Right lobe of liver (tissue), 6 donors: ENCODE data around the gene OR5F1. TPM values are rescaled to one million over a fixed set of nuclear protein-coding genes. Genes with fewer than 3 reads are reported as not detected.

Source experiments
- ATAC-seq, 4 donors: fragments of 200-7000 bp; cut with Tn5 transposase; one replicate each; pipeline ENCODE4 v1.9.1; 2020; ENCODE audit warnings: mild to moderate bottlenecking in 4 of 4, moderate library complexity in 4 of 4
- DNase-seq, 3 donors: peaks; one replicate each; pipeline ENCODE4 v3.0.0-alpha.2; 2020
- H3K27ac ChIP-seq, 3 donors: fragments of 200-600 bp; one replicate each; pipeline ENCODE4 v1.8.0; 2022
- H3K27me3 ChIP-seq, 2 donors: fragments of 200-600 bp; one replicate each; pipeline ENCODE4 v1.8.0; 2022
- H3K36me3 ChIP-seq, 4 donors: fragments of 200-600 bp; sonication (generic) in 1 of 4; one replicate each; pipeline versions ENCODE4 v1.5.1 to v1.8.0; 2017 to 2022; ENCODE audit warnings: control low read depth in 1 of 4
- H3K4me1 ChIP-seq, 4 donors: fragments of 200-600 bp; sonication (generic) in 1 of 4; one replicate each; pipeline versions ENCODE4 v1.5.1 to v1.8.0; 2017 to 2022; ENCODE audit warnings: control low read depth in 1 of 4
- H3K4me3 ChIP-seq, 3 donors: fragments of 200-600 bp; one replicate each; pipeline ENCODE4 v1.8.0; 2022
- H3K9me3 ChIP-seq, 4 donors: fragments of 200-600 bp; sonication (generic) in 1 of 4; one replicate each; pipeline versions ENCODE4 v1.5.1 to v1.8.0; 2017 to 2022; ENCODE audit warnings: control low read depth in 1 of 4
- POLR2A ChIP-seq: fragments of 450-650 bp; IDR thresholded peaks from one replicate; pipeline ENCODE4 v1.6.1; 2017; ENCODE audit warnings: antibody characterized with exemption, mild to moderate bottlenecking
- WGBS: methylation state at CpG from one replicate; pipeline ENCODE4 v1.1.6; 2018; ENCODE audit warnings: low coverage, low lambda C conversion rate; ENCODE audit not compliant: insufficient coverage; ENCODE audit errors: missing lambda C conversion rate; 5-methylcytosine and 5-hydroxymethylcytosine counted together
- intact Hi-C, 2 donors: fragments of 100-400 bp; cut with DNase I; formaldehyde crosslinking; loops; one replicate each; pipeline versions ENCODE4 v1.11.2 to v1.14.1; 2022
- total RNA-seq, 6 experiments: library from RNA; depleted of rRNA in 2 of 6; stranded (reverse); fragments of >200 nt in 2 of 6; fragmentation: NEBNext Ultra II Directional in 3 of 6; extraction: Animal tissue kit (Norgen Biotek cat#: 25700) in 3 of 6; gene quantifications; one replicate each; pipeline versions ENCODE4 v1.1.0 to v1.2.4, GENCODE V29; 2016 to 2023
- TF ChIP-seq, protein P1 (sequence below), 4 donors: fragments of 200-600 bp in 3 of 4; fragments of 450-650 bp in 1 of 4; IDR thresholded peaks; one replicate each; pipeline versions ENCODE4 v1.5.1 to v1.8.0; 2016 to 2022; ENCODE audit warnings: antibody characterized with exemption in 4 of 4, mild to moderate bottlenecking in 2 of 4
- donor health status: DM: no; HTN: yes; CAD: no.
- donor health status: DM: no; HTN: no; CAD: no.
- donor health status: DM: no; HTN: no; CAD: no.
- donor health status: DM: no; HTN: yes; CAD: no.
- donor health status: DM: no; HTN: yes; CAD: no.

The OR5F1 gene
- total RNA-seq, 6 experiments from 2014 or later = not detected

DNA sequence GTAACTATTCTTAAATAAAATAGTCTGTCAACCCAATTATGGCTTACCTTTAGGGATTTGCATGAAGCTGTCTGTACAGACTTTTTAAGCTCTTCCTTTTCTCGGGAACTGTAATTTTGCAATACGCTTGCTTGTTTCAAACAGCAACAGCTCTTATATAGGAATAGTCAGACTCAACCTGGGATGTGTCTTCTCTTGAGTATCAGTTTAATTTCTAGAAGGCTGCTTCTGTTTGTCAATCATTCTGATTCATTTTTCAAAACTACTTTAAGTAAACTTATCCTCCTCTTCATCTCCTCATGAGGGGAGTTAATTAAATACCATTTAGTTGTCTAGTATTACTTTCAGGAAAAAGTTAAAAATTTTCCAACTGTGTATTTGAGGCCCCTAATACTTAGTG is 24.6 kb downstream of the OR5F1 start, which contains the start of gene OR10AG1:
OR10AG1 (minus strand) TSS at position 101 of the 400 bp plus-strand sequence; CDS start at position 63, 38 bp downstream.
- Histone ChIP-seq H3K27ac (no peak within 1 kb of the TSS), H3K4me3 (no peak within 1 kb of the TSS), H3K27me3 (no peaks in the 10 kb centered on the region), H3K4me1 (no peaks in the 10 kb centered on the region), H3K36me3 (no peaks in the 10 kb centered on the region), H3K9me3 (no peaks in the 10 kb centered on the region)
- DNase-seq = no peak
- no peak for ATAC-seq
- intact Hi-C loops = no loop called here
- no peak for TF ChIP-seq POLR2A
- TF ChIP-seq, protein P1, sequence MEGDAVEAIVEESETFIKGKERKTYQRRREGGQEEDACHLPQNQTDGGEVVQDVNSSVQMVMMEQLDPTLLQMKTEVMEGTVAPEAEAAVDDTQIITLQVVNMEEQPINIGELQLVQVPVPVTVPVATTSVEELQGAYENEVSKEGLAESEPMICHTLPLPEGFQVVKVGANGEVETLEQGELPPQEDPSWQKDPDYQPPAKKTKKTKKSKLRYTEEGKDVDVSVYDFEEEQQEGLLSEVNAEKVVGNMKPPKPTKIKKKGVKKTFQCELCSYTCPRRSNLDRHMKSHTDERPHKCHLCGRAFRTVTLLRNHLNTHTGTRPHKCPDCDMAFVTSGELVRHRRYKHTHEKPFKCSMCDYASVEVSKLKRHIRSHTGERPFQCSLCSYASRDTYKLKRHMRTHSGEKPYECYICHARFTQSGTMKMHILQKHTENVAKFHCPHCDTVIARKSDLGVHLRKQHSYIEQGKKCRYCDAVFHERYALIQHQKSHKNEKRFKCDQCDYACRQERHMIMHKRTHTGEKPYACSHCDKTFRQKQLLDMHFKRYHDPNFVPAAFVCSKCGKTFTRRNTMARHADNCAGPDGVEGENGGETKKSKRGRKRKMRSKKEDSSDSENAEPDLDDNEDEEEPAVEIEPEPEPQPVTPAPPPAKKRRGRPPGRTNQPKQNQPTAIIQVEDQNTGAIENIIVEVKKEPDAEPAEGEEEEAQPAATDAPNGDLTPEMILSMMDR (IDR thresholded peaks at IDR 0.05) = no peak
- 52% methylated on average over 2 of the region's 2 CpGs for WGBS

- ATAC-seq (peak in 2 of 4 donors; percentile 67 to 76), DNase-seq (no peak)
- Histone ChIP-seq H3K36me3 (no peaks in the 10 kb centered on the region), H3K9me3 (no peaks in the 10 kb centered on the region), H3K27me3 (no peaks in the 10 kb centered on the region), H3K4me1 (no peaks in the 10 kb centered on the region), H3K4me3 (no peak overlapping the region), H3K27ac (no peak overlapping the region)
- no peak for TF ChIP-seq POLR2A
- TF ChIP-seq, protein P1 (IDR thresholded peaks at IDR 0.05) = no peak
- intact Hi-C loops = no loop called here
- WGBS = 41% methylated on average over 5 of the region's 5 CpGs
Observed at GRCh38 chr11:55967914-55968313, 26.5 kb downstream of the OR5F1 start.

GRCh38 chr11:55966391-55966790 is 28.0 kb downstream of the OR5F1 start:
- H3K27me3 ChIP-seq = no peaks in the 10 kb centered on the region
- no peak overlapping the region for H3K27ac ChIP-seq
- H3K4me1 ChIP-seq = no peaks in the 10 kb centered on the region
- DNase-seq (no peak), ATAC-seq (no peak)
- no peaks in the 10 kb centered on the region for H3K36me3 ChIP-seq
- no peak overlapping the region for H3K4me3 ChIP-seq
- no peaks in the 10 kb centered on the region for H3K9me3 ChIP-seq
- 52% methylated on average over 2 of the region's 2 CpGs for WGBS
- intact Hi-C loops = no loop called here
- TF ChIP-seq, protein P1 (IDR thresholded peaks at IDR 0.05) = no peak
- TF ChIP-seq POLR2A = no peak

DNA sequence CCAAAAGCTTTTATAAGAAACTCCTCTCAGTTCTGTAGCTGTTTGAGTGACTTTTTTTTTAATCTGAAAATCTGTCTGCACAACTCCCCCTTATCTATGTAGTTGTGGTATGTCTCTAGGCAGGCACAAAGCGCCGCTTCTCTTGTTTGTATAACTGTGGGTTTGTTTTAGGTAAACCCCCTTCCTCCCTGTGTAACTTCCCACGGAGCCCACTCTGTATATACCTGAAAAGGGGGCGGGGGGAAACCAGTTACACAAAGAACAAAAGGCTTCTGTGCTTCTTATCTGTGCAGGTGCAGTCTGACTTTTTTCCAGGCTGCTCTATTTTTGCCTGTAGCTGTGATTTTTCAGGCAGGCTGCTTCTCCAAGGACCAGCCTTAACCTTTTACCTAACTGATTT is 37.9 kb downstream of the OR5F1 start:
- H3K27me3 ChIP-seq = no peaks in the 10 kb centered on the region
- WGBS = 37% methylated on average over 4 of the region's 4 CpGs
- DNase-seq (no peak), ATAC-seq (no peak)
- TF ChIP-seq, protein P1 (IDR thresholded peaks at IDR 0.05) = no peak
- TF ChIP-seq POLR2A = no peak
- H3K36me3 ChIP-seq = no peaks in the 10 kb centered on the region
- H3K9me3 ChIP-seq = no peaks in the 10 kb centered on the region
- H3K4me1 ChIP-seq = no peaks in the 10 kb centered on the region
- no peak overlapping the region for H3K27ac ChIP-seq
- intact Hi-C loops = no loop called here
- H3K4me3 ChIP-seq = no peak overlapping the region

GRCh38 chr11:55949330-55949729 is 45.1 kb downstream of the OR5F1 start:
- Histone ChIP-seq H3K27me3 (no peaks in the 10 kb centered on the region), H3K36me3 (no peaks in the 10 kb centered on the region), H3K27ac (no peak overlapping the region), H3K4me1 (no peaks in the 10 kb centered on the region), H3K9me3 (no peaks in the 10 kb centered on the region), H3K4me3 (no peak overlapping the region)
- 41% methylated on average over 3 of the region's 4 CpGs for WGBS
- DNase-seq (no peak), ATAC-seq (no peak)
- intact Hi-C loops = loop anchor here in 1 of 2 donors (10.0 kb wide), 1 partner anchor 835 kb away; no protein-coding TSS in a partner anchor
- TF ChIP-seq POLR2A = no peak
- TF ChIP-seq, protein P1 (IDR thresholded peaks at IDR 0.05) = no peak
